Putamen (tissue), 1 donor: Measurements from ENCODE around the gene EMILIN3.

Experiments
- DNase-seq: peaks from one replicate; pipeline ENCODE4 v3.0.0-alpha.2; 2016; ENCODE audit warnings: low spot score

Gene EMILIN3

DNA sequence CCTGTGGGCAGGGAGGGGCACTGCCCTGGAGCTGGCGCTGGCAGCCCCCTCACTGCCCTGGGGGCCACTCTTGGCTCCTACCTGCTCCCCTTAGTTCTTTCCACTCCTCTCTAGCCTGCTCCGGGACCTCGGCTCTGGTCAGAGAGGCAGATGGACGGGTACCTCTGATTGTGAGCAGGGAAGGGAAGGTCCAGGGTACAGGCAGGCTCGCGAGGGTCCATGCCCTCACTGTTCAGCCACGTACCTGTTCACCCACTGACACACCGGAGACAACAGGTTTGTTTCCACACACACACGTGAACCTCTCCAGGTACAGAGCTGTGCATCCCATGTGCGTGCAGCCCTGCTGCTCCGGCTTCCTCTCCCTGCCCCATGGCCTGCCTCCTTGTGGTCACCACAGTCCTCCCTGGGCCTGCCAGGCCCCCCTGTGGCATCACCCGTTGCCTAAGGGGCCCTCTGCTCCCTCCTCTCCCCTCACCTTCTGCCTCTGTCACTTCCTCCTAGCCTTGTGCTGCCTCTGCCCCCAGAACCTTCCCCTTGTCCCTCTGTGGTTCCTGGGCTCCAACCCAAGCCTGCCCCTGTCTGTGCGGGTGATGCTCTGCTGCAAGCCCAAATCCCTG lies 2.3 kb downstream of the EMILIN3 start:
- DNase-seq: no peak

DNA sequence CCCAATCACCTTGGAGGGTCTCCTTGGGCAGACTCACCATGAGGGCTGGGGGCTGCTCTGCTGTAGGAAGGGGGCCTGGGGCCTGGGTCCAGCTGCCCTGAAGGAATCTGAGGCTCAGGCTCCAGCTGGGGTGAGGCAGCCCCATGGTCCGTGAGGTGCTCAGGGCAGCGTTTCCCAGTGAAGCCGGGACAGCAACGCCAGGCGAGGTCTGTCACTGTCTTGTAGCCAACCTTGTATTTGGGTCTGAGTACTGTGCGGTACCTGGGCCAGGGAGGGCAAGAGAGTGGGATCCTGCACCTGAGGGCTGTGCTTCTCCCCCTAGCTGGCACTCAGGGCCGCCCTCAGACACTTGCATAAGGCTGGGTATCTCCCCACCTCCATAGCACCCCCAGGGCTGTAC lies 3.0 kb downstream of the EMILIN3 start:
- DNase-seq: no peak

- DNase-seq: no peak
Observed at GRCh38 chr20:41362748-41363140, 3.9 kb downstream of the EMILIN3 start.

DNA sequence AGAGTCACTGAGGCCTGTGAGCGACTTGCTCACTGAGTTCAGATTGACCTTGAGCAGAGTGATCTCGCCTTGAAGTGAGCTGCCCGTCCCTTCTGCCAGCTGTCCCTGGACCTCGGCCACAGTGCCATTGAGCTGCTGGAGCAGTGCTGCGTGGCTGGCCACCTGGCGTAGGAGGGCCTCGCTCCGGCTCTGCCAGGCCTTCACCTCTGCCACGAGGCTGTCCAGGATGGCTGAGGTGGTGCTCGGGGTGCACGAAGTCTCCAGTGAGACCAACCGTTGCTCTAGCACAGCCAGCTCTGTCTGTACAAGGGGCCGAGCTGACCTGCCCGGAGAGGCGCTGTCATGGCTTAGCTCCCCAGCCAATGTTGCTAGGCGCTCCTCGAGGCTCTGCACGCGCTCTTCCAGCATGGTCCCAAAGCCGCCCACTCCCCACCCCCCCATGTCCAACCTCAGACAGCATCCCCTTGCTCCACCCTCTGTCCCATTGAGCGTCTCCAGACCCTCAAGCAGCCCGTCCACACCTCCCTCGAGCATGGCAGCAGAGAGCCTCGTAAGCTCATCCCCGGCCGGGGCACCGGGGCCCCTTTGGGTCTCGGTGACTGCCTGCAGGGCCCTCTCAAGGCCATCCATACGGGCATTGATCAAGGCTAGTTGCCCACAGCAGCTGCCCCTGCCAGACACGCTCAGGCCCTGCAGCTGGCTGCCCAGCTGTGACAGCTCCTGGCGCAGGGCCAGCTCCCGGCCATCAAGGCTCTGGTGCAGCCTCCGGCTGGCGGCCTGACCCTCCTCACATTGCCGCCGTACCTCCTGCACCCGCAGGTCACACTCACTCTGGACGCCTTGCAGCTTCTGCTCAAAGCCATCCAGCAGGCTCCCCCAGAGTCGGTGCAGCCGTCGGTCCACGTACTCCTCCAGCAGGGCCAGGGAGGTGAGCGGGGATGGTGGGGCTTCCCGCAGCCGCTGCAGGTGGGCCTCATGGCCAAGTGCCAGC lies 4.6 kb downstream of the EMILIN3 start:
- no peak for DNase-seq

GRCh38 chr20:41360831-41361756 lies 5.5 kb downstream of the EMILIN3 start:
- no peak for DNase-seq

DNA sequence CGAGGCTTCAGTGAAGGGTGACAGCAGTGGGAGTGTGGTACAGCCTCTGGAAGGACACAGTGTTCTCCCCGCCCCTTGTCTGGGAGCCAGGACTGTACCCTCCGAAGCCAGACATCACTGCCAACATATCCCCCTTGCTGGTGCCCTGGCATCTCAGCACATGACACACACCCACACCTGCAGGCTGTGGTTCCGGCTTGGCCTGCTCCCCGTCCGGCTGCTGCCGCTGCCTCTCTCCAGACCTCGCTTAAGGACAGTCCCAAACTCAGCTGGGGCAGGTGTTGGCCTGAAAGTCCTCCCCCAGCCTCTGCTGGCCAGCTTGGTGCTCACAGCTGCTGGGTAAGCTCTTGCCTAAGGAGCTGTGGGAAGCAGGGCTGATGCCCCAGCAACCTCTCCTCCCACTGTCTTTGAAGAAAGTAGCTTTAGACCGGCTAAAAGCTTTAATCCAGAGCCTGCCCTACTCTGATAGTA lies 7.0 kb downstream of the EMILIN3 start:
- DNase-seq: no peak

- no peak for DNase-seq
Observed at GRCh38 chr20:41358717-41359116, 7.9 kb downstream of the EMILIN3 start.

DNA sequence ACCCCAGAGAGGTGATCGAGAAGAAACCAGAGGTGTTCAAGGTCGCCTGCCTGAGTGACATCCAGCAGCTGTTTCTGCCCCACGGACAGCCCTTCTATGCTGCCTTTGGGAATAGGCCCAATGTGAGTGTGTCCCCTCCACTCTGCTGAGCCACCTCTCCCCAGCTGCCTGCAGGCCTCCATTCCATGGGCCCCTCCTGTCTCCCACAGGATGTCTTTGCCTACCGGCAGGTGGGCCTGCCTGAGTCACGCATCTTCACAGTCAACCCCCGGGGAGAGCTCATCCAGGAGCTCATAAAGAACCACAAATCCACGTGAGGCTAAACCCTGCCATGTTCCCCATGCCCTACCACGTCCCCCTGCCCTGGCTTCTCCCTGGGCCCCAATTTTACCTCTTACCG lies 8.4 kb downstream of the EMILIN3 start:
- no peak for DNase-seq

- DNase-seq: no peak
Observed at GRCh38 chr20:41357424-41358163, 9.0 kb downstream of the EMILIN3 start.

DNA sequence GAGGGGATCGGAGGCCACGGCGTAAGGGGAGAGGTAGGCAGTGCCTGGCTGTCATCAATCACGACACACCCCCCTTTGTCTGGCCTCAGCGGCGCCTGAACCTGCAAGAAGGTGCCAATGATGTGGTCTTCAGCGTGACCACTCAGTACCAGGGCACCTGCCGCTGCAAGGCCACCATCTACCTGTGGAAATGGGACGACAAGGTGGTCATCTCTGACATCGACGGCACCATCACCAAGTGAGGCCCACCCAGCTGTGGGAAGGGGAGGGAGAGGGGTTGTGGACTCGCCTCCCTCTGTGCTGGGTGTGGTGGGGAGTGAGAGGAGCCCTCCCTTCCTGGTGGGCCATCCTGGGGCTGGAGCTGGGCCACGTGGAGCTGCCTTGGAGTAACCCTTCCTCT lies 9.7 kb downstream of the EMILIN3 start:
- no peak for DNase-seq

GRCh38 chr20:41355598-41356203 lies 10.9 kb downstream of the EMILIN3 start:
- no peak for DNase-seq

GRCh38 chr20:41355192-41355591 lies 11.4 kb downstream of the EMILIN3 start:
- no peak for DNase-seq

DNA sequence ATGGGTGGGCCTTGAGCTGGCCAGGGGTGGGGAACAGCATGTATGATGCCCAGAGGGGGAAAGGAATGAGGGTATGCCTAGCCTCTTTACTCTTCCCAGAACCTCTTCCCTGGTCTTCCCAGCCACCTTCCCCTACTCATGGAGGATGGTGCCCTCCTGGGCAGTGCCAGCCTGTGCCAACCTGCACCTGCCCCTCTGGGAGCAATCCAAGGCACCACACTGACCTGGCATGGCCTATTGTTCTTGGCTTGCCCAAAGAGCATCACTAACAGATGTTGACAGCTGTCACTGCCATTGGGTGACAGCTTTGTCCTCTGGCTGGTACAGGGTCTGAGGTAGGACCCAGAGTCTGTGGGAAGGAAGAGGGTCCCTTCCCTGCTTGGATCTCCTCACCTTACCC lies 13.1 kb downstream of the EMILIN3 start:
- no peak for DNase-seq

- DNase-seq: no peak
Observed at GRCh38 chr20:41352666-41353065, 14.0 kb downstream of the EMILIN3 start.

- no peak for DNase-seq
Observed at GRCh38 chr20:41352106-41352505, 14.5 kb downstream of the EMILIN3 start.

GRCh38 chr20:41350408-41350962 lies 16.1 kb downstream of the EMILIN3 start:
- no peak for DNase-seq

DNA sequence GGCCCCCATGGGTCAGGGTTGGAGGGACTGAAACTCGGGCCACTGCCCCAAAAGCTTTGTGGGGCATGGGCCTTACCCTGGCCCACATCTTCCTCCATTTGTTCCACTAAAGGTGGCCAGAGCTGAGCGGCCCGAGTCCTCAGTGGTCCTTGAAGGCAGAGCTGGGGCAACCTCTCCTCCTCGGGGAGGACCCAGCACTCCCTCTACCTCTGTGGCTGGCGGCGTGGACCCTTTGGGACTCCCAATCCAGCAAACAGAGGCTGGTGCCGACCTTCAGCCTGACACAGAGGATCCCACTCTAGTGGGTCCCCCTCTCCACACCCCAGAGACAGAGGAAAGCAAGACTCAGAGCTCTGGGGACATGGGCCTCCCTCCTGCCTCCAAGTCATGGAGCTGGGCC lies 16.7 kb downstream of the EMILIN3 start:
- DNase-seq: no peak

DNA sequence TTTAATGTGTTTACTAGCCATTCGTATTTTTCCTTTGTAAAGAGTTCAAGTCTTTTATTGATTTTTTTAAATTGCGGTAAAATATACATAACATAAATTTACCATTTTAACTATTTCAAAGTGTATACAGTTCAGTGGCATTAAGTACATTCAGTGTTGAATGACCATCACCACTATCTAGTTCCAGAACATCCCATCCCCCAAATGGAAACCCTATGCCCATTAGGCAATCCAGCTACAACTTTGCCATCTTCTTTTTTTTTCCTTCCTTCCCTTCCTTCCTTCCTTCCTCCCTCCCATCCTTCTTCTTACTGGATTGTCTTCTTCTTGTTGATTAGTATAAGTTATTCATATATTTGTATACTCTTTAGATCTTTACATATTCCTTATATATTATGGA lies 17.4 kb downstream of the EMILIN3 start:
- DNase-seq: no peak

DNA sequence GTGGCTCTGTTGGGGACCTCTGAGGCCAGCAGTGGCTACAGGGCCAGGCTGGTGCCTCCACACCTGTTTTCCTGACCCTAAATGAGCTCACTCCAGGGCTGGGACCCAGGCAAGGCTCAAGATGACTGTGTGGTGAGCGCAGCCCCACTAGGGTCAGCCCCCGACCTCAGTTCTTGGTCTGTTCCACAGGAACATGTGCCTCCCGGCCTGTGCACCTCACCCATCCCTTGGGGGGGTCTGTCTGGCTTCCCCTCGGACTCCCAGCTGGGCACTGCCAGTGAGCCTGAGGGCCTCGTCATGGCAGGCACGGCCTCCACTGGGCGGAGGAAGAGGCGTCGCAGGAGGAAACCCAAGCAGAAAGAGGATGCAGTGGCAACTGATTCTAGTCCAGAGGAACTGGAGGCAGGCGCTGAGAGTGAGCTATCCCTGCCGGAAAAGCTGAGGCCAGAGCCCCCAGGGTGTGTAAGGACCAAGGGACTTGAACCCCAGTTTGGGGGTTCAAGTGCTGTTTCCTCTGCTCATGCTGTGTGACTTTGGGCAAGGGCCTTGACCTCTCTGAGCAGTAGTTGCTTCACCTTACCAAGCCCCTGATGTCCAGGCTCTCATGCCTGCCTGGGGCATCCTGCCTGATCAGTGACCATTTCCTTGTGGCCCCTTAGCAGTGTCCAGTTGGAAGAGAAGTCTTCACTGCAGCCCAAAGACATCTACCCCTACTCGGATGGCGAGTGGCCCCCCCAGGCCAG lies 18.0 kb downstream of the EMILIN3 start:
- no peak for DNase-seq
